ENCODE measurements around the gene SERPINA1. TPM values are rescaled to one million over a fixed set of nuclear protein-coding genes. Genes with fewer than 3 reads are reported as not detected.

SERPINA1 gene
- total and polyA plus RNA-seq, 10 of the 15 experiments (the other 5 are each of a cell fraction or from before 2014, with no cell fraction given), result 0.16 to 6.6 (median 0.53) TPM

DNA sequence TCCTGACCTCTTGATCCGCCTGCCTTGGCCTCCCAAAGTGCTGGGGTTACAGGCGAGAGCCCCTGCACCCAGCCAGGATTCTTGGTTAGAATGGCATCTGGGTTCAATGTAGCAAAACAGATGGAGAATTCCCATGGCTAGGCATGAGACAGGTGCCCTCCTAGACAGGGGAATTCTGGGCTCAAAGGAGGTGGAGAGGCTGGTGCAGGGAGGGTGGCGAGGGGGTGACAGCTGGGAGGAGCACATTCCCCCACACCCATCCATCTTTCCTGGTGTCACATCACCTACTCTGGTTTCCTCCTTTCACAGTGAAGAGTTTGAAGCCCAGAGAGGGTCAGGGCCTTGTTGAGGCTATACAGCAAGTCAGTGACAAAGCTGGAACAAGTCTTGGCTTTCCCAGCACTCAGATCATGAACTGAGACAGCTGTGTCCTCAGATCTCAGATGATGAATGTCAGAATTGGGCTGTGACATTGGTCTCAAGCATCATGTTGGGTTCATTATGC is 2.8 kb downstream of the SERPINA1 start:
- FAIRE-seq, result no peak
- no peak for TF ChIP-seq TCF12 (IDR thresholded peaks at IDR 0.05; ENCODE audit: low read depth, low read length)
- no peak for TF ChIP-seq SIX5 (IDR thresholded peaks at IDR 0.05; ENCODE audit: low read depth, low read length, severe bottlenecking)
- Histone ChIP-seq H3K4me2 (ENCODE audit: control insufficient read depth, insufficient read depth) (no peak overlapping the region), H3K36me3 (ENCODE audit: control insufficient read depth in 2 of 2, insufficient read depth in 2 of 2, low read length in 1 of 2) (no peaks in the 10 kb centered on the region), H4K20me1 (ENCODE audit: control insufficient read depth, insufficient read depth) (no peaks in the 10 kb centered on the region), H3K27ac (ENCODE audit: control insufficient read depth, insufficient read depth) (no peak overlapping the region), H3K79me2 (ENCODE audit: control insufficient read depth, insufficient read depth, low read length) (no peaks in the 10 kb centered on the region), H3K9ac (ENCODE audit: control insufficient read depth, insufficient read depth, low read length) (no peak overlapping the region), H3K9me3 (replicated peaks; ENCODE audit: control insufficient read depth, insufficient read depth, low read length) (no peaks in the 10 kb centered on the region), H3K4me1 (ENCODE audit: control insufficient read depth, insufficient read depth, low read length) (no peaks in the 10 kb centered on the region; the same call in 1 of the 2 replicates), H3K4me3 (no peak overlapping the region), H3K27me3 (replicated peaks in 1 of 2; ENCODE audit: control insufficient read depth in 2 of 2, insufficient read depth in 2 of 2, low read length in 1 of 2) (no peaks in the 10 kb centered on the region), H2AFZ (ENCODE audit: control insufficient read depth, low read depth, low read length) (no peak overlapping the region)
- ChIA-PET SMC1A (ENCODE audit: uncharacterized antibody, unreplicated experiment) (no interaction called here), CTCF (no interaction called here), POLR2A (no interaction called here), RAD21 (ENCODE audit: unreplicated experiment) (no interaction called here)
- 80% methylated on average over 3 of the region's 3 CpGs for WGBS (ENCODE audit: insufficient coverage, insufficient replicate concordance, low lambda C conversion rate, missing lambda C conversion rate)
- no peak for DNase-seq (ENCODE audit: low read depth, low spot score)
- intact Hi-C loops (cut with micrococcal nuclease; ENCODE audit: unreplicated experiment), result no loop called here
- ATAC-seq, result no peak
- no TSS peak for BruUV-seq (replicated peaks)
- in situ Hi-C loops (cut with MboI), result no loop called here

DNA sequence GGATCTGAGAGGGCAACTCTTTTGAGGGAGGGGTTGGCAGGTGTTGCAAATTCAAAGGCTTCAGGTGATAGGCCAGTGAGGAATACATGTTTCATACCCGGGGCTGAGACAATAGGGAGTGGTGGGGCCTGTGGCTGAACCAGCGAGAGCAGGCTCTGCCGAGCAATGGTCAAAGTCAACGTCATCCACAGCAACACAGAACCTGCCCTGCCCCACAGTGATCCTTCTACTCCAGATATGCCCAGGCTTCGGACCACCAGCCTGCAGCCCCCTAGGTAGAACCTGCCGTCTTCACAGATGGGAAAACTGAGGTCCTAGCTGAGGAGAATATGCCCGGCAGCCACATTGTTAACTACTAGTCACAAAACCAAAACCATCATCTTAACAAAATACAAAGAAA is 4.1 kb downstream of the SERPINA1 start:
- Histone ChIP-seq H3K4me1 (ENCODE audit: control insufficient read depth, insufficient read depth, low read length) (no peaks in the 10 kb centered on the region), H3K4me2 (ENCODE audit: control insufficient read depth, insufficient read depth) (no peak overlapping the region), H3K36me3 (ENCODE audit: control insufficient read depth in 2 of 2, insufficient read depth in 2 of 2, low read length in 1 of 2) (no peaks in the 10 kb centered on the region), H3K9me3 (replicated peaks; ENCODE audit: control insufficient read depth, insufficient read depth, low read length) (no peaks in the 10 kb centered on the region), H4K20me1 (ENCODE audit: control insufficient read depth, insufficient read depth) (no peaks in the 10 kb centered on the region), H3K79me2 (ENCODE audit: control insufficient read depth, insufficient read depth, low read length) (no peaks in the 10 kb centered on the region), H3K27me3 (replicated peaks in 1 of 2; ENCODE audit: control insufficient read depth in 2 of 2, insufficient read depth in 2 of 2, low read length in 1 of 2) (no peaks in the 10 kb centered on the region), H2AFZ (ENCODE audit: control insufficient read depth, low read depth, low read length) (no peak overlapping the region), H3K9ac (ENCODE audit: control insufficient read depth, insufficient read depth, low read length) (no peak overlapping the region), H3K4me3 (no peak overlapping the region), H3K27ac (ENCODE audit: control insufficient read depth, insufficient read depth) (no peak overlapping the region)
- no peak for ATAC-seq
- intact Hi-C loops (cut with micrococcal nuclease; ENCODE audit: unreplicated experiment) (no loop called here), in situ Hi-C loops (cut with MboI) (no loop called here)
- ChIA-PET POLR2A (no interaction called here), RAD21 (ENCODE audit: unreplicated experiment) (no interaction called here), CTCF (no interaction called here), SMC1A (ENCODE audit: uncharacterized antibody, unreplicated experiment) (no interaction called here)
- FAIRE-seq, result no peak
- BruUV-seq (replicated peaks), result no TSS peak
- WGBS (ENCODE audit: insufficient coverage, insufficient replicate concordance, low lambda C conversion rate, missing lambda C conversion rate), result 69% methylated on average over 7 of the region's 7 CpGs
- TF ChIP-seq SIN3A (IDR thresholded peaks at IDR 0.05; ENCODE audit: low read depth, low read length) (no peak), CREM (IDR thresholded peaks at IDR 0.05; ENCODE audit: low read depth) (no peak), SMC3 (IDR thresholded peaks at IDR 0.05; ENCODE audit: borderline replicate concordance, low read length) (no peak), PML (IDR thresholded peaks at IDR 0.05; ENCODE audit: low read length) (no peak), LARP7 (IDR thresholded peaks at IDR 0.05) (no peak), BMI1 (IDR thresholded peaks at IDR 0.05; ENCODE audit: borderline replicate concordance) (no peak), YBX1 (IDR thresholded peaks at IDR 0.05) (no peak), HDGF (IDR thresholded peaks at IDR 0.05) (no peak), HCFC1 (IDR thresholded peaks at IDR 0.05; ENCODE audit: low read length) (no peak), BHLHE40 (IDR thresholded peaks at IDR 0.05; ENCODE audit: borderline replicate concordance in 1 of 2, low read depth in 2 of 2, low read length in 1 of 2) (no peak), SP1 (IDR thresholded peaks at IDR 0.05; ENCODE audit: low read depth, low read length) (no peak), RCOR1 (conservative IDR thresholded peaks at IDR 0.05; ENCODE audit: low read depth, low read length) (no peak)
- TF ChIP-seq, protein P1, sequence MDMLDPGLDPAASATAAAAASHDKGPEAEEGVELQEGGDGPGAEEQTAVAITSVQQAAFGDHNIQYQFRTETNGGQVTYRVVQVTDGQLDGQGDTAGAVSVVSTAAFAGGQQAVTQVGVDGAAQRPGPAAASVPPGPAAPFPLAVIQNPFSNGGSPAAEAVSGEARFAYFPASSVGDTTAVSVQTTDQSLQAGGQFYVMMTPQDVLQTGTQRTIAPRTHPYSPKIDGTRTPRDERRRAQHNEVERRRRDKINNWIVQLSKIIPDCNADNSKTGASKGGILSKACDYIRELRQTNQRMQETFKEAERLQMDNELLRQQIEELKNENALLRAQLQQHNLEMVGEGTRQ (IDR thresholded peaks at IDR 0.05; ENCODE audit: borderline replicate concordance, low read depth, low read length), result no peak
- TF ChIP-seq, protein P2, sequence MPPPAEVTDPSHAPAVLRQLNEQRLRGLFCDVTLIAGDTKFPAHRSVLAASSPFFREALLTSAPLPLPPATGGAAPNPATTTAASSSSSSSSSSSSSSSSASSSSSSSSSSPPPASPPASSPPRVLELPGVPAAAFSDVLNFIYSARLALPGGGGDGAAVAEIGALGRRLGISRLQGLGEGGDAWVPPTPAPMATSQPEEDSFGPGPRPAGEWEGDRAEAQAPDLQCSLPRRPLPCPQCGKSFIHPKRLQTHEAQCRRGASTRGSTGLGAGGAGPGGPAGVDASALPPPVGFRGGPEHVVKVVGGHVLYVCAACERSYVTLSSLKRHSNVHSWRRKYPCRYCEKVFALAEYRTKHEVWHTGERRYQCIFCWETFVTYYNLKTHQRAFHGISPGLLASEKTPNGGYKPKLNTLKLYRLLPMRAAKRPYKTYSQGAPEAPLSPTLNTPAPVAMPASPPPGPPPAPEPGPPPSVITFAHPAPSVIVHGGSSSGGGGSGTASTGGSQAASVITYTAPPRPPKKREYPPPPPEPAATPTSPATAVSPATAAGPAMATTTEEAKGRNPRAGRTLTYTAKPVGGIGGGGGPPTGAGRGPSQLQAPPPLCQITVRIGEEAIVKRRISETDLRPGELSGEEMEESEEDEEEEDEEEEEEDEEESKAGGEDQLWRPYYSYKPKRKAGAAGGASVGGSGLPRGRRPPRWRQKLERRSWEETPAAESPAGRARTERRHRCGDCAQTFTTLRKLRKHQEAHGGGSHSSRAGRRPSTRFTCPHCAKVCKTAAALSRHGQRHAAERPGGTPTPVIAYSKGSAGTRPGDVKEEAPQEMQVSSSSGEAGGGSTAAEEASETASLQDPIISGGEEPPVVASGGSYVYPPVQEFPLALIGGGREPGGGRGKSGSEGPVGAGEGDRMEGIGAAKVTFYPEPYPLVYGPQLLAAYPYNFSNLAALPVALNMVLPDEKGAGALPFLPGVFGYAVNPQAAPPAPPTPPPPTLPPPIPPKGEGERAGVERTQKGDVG (CRISPR knock-in tag; IDR thresholded peaks at IDR 0.05), result no peak
- no peak for DNase-seq (ENCODE audit: low read depth, low spot score)
